Activated T-cell treated with anti-CD3 and anti-CD28 coated beads for 4 hours (primary cell): ENCODE measurements around the gene SPDYE6.
"Not testable (repeated sequence)": the region's sequence is repeated elsewhere in the genome, so short reads cannot be mapped to it uniquely, and the experiment has no call there.

Experiments
- DNase-seq: peaks from one replicate; pipeline ENCODE4 v3.0.0-alpha.2; 2020

SPDYE6 gene, protein sequence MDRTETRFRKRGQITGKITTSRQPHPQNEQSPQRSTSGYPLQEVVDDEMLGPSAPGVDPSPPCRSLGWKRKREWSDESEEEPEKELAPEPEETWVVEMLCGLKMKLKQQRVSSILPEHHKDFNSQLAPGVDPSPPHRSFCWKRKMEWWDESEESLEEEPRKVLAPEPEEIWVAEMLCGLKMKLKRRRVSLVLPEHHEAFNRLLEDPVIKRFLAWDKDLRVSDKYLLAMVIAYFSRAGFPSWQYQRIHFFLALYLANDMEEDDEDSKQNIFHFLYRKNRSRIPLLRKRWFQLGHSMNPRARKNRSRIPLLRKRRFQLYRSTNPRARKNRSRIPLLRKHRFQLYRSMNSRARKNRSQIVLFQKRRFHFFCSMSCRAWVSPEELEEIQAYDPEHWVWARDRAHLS

DNA sequence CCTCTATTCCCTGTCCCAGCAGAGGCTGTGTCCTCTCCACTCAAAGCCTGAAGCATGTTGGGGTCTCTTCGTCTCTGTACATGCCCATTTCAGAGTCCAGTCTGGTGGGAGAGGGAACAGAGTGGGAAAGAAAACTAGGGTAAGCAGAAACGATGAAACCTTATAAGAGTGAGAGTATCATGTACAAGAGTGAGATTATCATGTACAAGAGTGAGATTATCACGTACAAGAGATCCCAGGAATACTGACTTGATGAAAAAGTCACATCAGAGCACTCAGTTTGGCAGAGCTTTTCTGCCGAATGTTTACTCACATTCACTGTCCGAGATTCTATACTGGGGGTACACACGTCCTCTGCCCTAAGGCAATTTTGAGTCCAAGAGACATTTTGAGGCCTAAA, at the start of gene SPDYE6:
TSS of gene SPDYE6 (minus strand) at position 101 of the 400 bp plus-strand sequence. CDS start 421 bp downstream, outside the sequence.
- DNase-seq: not testable (repeated sequence)

GRCh38 chr7:102404862-102405188, 48.6 kb upstream of the SPDYE6 start:
- not testable (repeated sequence) for DNase-seq

DNA sequence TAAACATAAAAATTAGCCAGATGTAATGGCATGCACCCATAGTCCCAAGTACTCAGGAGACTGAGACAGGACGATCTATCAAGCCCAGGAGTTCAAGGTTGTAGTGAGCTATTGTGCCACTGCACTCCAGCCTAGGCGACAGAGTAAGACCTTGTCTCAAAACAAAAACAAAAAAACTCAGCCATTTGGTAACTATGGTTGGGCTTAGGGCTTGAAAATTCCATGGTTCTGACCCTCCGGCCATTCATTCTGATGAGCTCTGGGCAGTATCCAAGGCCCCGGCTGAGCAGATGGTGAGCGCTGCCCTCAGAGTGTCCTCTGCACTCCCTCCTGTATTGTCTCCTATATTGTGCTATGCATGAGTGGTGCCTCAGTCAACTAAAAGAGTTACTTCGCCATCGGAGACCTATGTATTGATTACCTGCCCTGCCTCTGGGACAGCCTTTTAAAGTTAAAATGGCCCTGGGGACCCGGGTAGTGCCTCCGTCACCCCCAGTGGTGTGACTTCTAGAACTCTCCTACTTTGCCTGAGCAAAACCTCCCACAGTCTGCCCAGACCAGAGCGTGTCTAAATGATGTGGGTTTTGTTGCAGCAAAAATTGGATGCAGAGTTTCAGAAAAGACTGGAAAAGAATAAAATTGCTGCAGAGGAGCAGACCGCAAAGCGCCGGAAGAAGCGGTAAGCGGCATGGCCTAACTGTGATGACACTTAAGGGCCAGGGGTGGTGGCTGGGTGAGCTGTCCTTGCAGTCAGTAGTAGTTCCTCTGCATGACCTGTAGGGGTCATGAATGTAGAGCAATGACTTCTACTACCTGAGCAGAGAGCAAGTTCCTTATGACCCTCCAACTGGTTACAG, 48.0 kb upstream of the SPDYE6 start:
- DNase-seq: peak; percentile 19

DNA sequence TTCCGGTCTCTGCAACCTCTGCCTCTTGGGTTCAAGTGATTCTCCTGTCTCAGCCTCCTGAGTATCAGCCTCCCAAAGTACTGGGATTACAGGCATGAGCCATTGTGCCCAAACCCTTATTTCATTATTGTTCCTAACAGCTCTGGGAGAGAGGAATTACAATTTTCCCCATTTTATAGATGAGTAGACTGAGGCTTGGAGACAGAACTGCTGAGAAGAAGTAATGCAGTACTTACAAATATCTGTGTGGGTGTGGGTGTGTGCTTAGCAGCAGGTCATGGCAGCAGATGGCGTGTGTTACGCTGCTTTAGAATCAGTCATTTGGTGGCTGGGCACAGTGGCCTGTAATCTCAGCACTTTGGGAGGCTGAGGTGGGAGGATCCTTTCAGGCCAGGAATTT, 47.3 kb upstream of the SPDYE6 start:
- DNase-seq: no peak

DNA sequence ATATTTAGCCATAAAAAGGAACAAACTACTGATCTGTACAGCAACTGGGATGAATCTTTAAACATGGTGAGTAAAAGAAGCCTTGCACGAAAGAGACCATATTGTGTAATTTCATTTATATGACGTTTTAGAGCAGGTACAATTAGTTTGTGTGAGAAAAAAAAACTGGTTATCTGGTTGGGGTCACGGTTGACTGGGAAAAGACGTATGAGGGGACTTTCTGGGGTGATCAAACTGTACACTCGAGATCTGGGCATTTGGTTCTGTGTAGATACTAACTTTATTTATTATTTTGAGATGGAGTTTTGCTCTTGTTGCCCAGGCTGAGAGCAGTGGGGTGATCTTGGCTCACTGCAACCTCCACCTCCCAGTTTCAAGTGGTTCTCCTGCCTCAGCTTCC, 44.1 kb upstream of the SPDYE6 start:
- no peak for DNase-seq

DNA sequence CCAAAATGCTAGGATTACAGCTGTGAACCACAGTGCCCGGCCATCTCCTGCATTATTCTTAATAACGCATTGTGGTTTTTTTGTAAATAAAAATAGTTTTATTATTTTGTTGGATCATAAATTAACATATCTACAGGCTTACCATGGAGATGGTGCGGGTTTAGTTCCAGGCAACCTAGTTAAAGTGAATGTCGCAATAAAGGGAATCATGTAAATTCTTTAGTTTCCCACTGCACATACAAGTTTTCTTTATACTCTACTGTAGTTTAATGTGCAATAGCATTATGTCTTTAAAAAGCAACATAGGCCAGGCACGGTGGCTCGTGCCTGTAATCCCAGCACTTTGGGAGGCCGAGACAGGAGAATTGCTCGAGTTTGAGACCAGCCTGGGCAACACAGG, 42.3 kb upstream of the SPDYE6 start:
- no peak for DNase-seq

GRCh38 chr7:102396710-102397019, 40.4 kb upstream of the SPDYE6 start:
- DNase-seq: no peak

- peak; percentile 73 for DNase-seq
Observed at GRCh38 chr7:102395873-102396709, 39.8 kb upstream of the SPDYE6 start, which contains the start of gene PRKRIP1. PRKRIP1 (plus strand) TSS chr7:102396363; CDS start chr7:102396412, 49 bp downstream.

DNA sequence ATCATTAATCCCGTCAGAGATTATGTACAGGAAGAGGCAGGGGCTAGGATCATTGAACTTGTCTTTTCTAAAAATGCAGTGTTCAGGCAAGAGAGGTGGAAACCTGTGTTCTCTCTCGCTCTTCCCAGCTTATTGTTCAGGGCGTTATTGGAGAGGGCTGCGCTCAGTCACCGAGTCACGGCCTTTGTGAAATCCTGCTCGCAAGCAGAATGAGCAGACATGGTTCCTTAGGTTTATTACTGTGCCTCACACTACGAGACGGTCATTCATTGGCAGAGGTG, 39.3 kb upstream of the SPDYE6 start:
- no peak for DNase-seq

DNA sequence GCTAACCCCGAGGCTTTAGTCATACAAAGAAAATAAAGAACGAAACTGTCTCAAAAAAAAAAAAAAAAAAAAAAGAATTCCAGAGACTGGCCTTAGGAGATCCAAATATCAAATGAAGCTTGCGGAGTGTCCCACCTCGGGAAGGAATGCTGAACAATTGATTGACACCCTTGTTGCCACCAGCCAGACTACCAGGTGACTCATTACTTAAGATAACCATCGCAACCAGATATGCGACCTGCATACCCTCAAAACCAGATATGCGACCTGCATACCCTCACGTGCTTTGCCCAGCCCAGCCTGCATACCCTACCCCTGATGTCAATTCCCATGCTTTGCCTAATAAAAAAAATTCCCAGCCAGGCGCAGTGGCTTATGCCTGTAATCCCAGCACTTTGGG, 37.2 kb upstream of the SPDYE6 start:
- no peak for DNase-seq

DNA sequence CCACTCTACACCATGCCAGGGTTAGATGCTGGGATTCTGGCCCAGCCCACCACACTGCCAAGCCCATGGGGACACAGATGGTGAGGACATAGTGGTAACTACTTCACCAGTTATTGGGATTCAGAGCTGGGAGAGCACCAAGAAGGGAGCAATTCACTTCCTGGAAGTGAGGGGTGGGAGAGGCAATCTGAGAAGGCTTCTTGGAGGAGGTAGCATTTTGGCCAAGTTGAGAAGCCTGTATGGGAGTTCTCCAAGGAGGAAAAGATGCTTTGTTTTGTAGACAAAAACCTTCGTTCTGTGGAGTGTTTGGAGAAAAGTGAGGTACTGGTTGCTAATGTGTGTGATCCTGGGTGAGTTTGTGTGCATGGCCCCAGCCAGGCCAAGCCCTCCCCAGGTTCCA, 36.1 kb upstream of the SPDYE6 start:
- DNase-seq: no peak

GRCh38 chr7:102390697-102391484, 34.6 kb upstream of the SPDYE6 start:
- DNase-seq: peak; percentile 43

- no peak for DNase-seq
Observed at GRCh38 chr7:102389810-102390209, 33.6 kb upstream of the SPDYE6 start.

DNA sequence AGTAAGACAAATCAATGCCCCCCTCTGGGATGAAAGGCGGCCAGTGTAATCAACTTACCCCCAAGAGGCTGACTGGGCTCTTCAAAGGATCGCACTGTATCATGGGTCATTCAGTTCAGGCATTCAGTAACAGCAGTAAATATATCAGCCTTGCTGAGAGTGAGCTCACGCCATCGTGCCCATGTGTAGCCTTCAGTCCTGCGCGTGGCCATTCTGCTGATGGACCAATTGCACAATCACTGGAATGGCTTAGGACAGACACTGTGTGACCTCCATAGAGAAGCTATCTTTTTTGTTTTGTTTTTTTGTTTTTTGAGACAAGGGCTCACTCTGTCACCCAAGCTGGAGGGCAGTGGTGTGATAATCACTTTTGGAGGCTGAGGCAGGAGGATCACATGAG, 30.8 kb upstream of the SPDYE6 start:
- no peak for DNase-seq

GRCh38 chr7:102381696-102382425, 25.6 kb upstream of the SPDYE6 start:
- DNase-seq: not testable (repeated sequence)

DNA sequence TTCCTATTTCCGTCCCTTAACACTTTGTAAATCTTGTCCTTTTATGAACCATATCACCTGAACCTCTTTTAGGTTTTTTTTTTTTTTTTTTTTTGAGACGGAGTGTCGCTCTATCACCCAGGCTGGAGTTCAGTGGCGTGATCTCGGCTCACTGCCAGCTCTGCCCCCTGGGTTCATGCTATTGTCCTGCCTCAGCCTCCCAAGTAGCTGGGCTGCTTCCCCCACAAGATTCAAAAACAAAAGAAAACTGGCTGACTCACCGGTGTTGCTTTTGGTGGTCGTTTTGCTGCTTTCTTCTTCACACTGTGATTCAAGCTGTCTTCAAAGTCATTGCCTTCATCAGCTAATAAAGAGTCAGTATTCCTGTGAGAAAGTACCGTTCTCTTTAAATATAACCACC, 24.6 kb upstream of the SPDYE6 start:
- not testable (repeated sequence) for DNase-seq

DNA sequence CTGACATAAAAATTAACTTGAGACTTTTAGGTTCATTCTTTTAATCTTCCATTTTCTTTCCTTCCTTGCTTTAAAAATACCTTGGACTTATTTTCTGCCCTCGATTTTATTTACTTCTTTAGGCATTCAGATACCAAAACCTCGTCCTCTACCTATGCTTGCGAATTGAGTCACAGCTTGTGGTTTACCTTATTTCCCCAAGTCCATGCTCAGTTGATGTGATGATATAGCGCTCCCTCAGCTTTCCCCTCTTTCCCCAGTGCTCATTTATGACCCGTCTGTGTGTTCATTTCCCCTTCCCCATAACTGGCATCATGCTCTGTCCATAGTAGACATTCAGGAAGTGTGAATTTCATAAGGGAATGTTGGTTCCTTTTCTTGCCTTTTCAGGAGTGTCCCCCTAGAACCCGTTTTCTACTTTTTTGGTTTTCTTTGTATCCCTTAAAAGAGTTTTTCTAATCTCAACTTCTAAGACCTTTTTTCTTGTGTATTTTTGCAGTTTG, 20.8 kb upstream of the SPDYE6 start:
- no peak for DNase-seq

- DNase-seq: not testable (repeated sequence)
Observed at GRCh38 chr7:102372796-102373195, 16.6 kb upstream of the SPDYE6 start.

DNA sequence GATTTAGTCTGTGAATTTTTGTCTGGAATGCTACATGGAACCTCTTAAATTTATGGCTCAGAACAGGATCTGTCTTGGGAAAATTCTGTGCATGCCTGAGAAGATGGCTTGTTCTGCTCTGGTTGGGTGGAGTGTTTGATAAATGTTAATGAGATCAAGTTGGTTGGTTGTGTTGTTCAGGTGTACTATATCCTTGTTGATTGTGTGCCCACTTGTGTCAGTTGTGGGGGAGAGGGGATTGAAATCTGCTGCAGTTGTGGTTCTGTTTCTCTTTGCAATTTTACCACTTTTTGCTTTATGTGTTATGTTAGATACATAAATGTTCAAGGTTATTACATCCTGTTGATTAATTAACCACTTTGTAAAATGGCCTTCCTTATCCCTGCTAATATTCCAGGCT, 13.8 kb upstream of the SPDYE6 start:
- not testable (repeated sequence) for DNase-seq

DNA sequence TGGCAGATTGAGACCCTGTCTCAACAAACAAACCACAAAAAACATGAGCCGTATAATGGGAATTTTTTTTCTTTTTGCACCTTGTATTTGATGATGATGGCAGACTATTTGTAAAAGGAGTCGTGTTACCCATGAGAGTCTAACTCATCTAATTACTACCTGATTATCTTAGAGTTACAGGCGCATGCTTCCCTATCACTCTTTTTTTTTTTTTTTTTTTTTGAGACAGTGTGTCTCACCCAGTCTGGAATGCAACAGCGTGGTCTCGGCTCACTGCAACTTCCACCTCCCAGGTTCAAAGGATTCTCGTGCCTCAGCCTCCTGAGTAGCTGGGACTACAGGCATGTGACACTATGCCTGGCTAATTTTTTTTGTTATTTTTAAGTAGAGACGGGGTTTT, 9.1 kb upstream of the SPDYE6 start:
- not testable (repeated sequence) for DNase-seq

- not testable (repeated sequence) for DNase-seq
Observed at GRCh38 chr7:102364394-102364886, 8.2 kb upstream of the SPDYE6 start.
